Right lobe of liver (tissue), 6 donors: ENCODE results near the gene RBM39. TPM values are rescaled to one million over a fixed set of nuclear protein-coding genes. Genes with fewer than 3 reads are reported as not detected.
"Not testable (repeated sequence)": the region's sequence is repeated elsewhere in the genome, so short reads cannot be mapped to it uniquely, and the experiment has no call there.

Source experiments
- ATAC-seq, 4 donors: fragments of 200-7000 bp; cut with Tn5 transposase; one replicate each; pipeline ENCODE4 v1.9.1; 2020; ENCODE audit warnings: mild to moderate bottlenecking in 4 of 4, moderate library complexity in 4 of 4
- DNase-seq, 3 donors: peaks; one replicate each; pipeline ENCODE4 v3.0.0-alpha.2; 2020
- H3K27ac ChIP-seq, 3 donors: fragments of 200-600 bp; one replicate each; pipeline ENCODE4 v1.8.0; 2022
- H3K27me3 ChIP-seq, 2 donors: fragments of 200-600 bp; one replicate each; pipeline ENCODE4 v1.8.0; 2022
- H3K36me3 ChIP-seq, 4 donors: fragments of 200-600 bp; sonication (generic) in 1 of 4; one replicate each; pipeline versions ENCODE4 v1.5.1 to v1.8.0; 2017 to 2022; ENCODE audit warnings: control low read depth in 1 of 4
- H3K4me1 ChIP-seq, 4 donors: fragments of 200-600 bp; sonication (generic) in 1 of 4; one replicate each; pipeline versions ENCODE4 v1.5.1 to v1.8.0; 2017 to 2022; ENCODE audit warnings: control low read depth in 1 of 4
- H3K4me3 ChIP-seq, 3 donors: fragments of 200-600 bp; one replicate each; pipeline ENCODE4 v1.8.0; 2022
- H3K9me3 ChIP-seq, 4 donors: fragments of 200-600 bp; sonication (generic) in 1 of 4; one replicate each; pipeline versions ENCODE4 v1.5.1 to v1.8.0; 2017 to 2022; ENCODE audit warnings: control low read depth in 1 of 4
- CTCF ChIP-seq, 4 donors: fragments of 200-600 bp in 3 of 4; fragments of 450-650 bp in 1 of 4; IDR thresholded peaks; one replicate each; pipeline versions ENCODE4 v1.5.1 to v1.8.0; 2016 to 2022; ENCODE audit warnings: antibody characterized with exemption in 4 of 4, mild to moderate bottlenecking in 2 of 4
- POLR2A ChIP-seq: fragments of 450-650 bp; IDR thresholded peaks from one replicate; pipeline ENCODE4 v1.6.1; 2017; ENCODE audit warnings: antibody characterized with exemption, mild to moderate bottlenecking
- WGBS: methylation state at CpG from one replicate; pipeline ENCODE4 v1.1.6; 2018; ENCODE audit warnings: low coverage, low lambda C conversion rate; ENCODE audit not compliant: insufficient coverage; ENCODE audit errors: missing lambda C conversion rate; 5-methylcytosine and 5-hydroxymethylcytosine counted together
- intact Hi-C, 2 donors: fragments of 100-400 bp; cut with DNase I; formaldehyde crosslinking; loops; one replicate each; pipeline versions ENCODE4 v1.11.2 to v1.14.1; 2022
- total RNA-seq, 6 experiments: library from RNA; depleted of rRNA in 2 of 6; stranded (reverse); fragments of >200 nt in 2 of 6; fragmentation: NEBNext Ultra II Directional in 3 of 6; extraction: Animal tissue kit (Norgen Biotek cat#: 25700) in 3 of 6; gene quantifications; one replicate each; pipeline versions ENCODE4 v1.1.0 to v1.2.4, GENCODE V29; 2016 to 2023
- donor health status: DM: no; HTN: yes; CAD: no.
- donor health status: DM: no; HTN: no; CAD: no.
- donor health status: DM: no; HTN: no; CAD: no.
- donor health status: DM: no; HTN: yes; CAD: no.
- donor health status: DM: no; HTN: yes; CAD: no.

RBM39 gene
- total RNA-seq, 6 experiments from 2014 or later = 86.4 to 166 (median 120) TPM

- 91% methylated on average over 4 of the region's 4 CpGs for WGBS
- Histone ChIP-seq H3K27me3 (no peaks in the 10 kb centered on the region), H3K4me3 (no peak overlapping the region), H3K4me1 (no peaks in the 10 kb centered on the region), H3K9me3 (no peaks in the 10 kb centered on the region), H3K36me3 (no peaks in the 10 kb centered on the region), H3K27ac (no peak overlapping the region)
- no peak for DNase-seq
- ATAC-seq = no peak
- TF ChIP-seq CTCF (IDR thresholded peaks at IDR 0.05) = no peak
- no peak for TF ChIP-seq POLR2A
- intact Hi-C loops = no loop called here
These were observed 14.3 kb upstream of the RBM39 start for GRCh38 chr20:35756404-35756803.

DNA sequence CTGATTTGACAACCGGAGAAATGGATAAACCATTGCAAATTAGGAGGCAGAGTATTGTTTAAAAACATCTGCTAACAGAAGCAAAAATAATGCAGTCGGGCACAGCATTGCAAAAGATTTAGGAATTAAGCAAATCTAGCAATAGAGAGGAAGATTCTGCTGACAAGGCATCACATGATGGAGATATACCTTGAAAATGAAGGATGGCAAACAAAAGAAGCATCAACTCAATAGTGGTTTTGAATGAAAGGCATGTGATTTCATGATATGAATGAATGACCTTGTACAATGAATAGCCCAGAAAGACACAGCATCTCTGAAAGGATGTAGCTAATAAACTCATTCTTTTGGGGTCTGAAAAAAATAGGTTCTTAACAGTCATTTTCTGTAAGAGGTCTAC is 8.6 kb upstream of the RBM39 start:
- Histone ChIP-seq H3K27me3 (no peaks in the 10 kb centered on the region), H3K4me1 (no peaks in the 10 kb centered on the region), H3K4me3 (no peak overlapping the region), H3K9me3 (no peaks in the 10 kb centered on the region), H3K36me3 (no peaks in the 10 kb centered on the region), H3K27ac (no peak overlapping the region)
- TF ChIP-seq POLR2A = no peak
- TF ChIP-seq CTCF (IDR thresholded peaks at IDR 0.05) = no peak
- no peak for DNase-seq
- 38% methylated on average over 2 of the region's 2 CpGs for WGBS
- intact Hi-C loops = no loop called here
- no peak for ATAC-seq

GRCh38 chr20:35744492-35744841 is 2.4 kb upstream of the RBM39 start:
- H3K4me1 ChIP-seq = peaks cover 0 to 21% (median 5%) of the 10 kb centered on the region in 4 donors
- intact Hi-C loops, H3K27me3 ChIP-seq, DNase-seq, H3K9me3 ChIP-seq, H3K4me3 ChIP-seq, ATAC-seq: not testable (repeated sequence)
- H3K36me3 ChIP-seq = peaks cover 0 to 13% (median 5%) of the 10 kb centered on the region in 4 donors
- peak overlapping the region; percentile 90 to 97 (median 94) for H3K27ac ChIP-seq
- 100% methylated on average over 2 of the region's 3 CpGs for WGBS

- Histone ChIP-seq H3K4me3 (peak overlapping the region in 2 of 3 donors; percentile 60 to 85), H3K9me3 (no peaks in the 10 kb centered on the region), H3K36me3 (peaks cover 0 to 19% (median 9%) of the 10 kb centered on the region in 4 donors), H3K4me1 (peaks cover 0 to 26% (median 8%) of the 10 kb centered on the region in 4 donors), H3K27ac (peak overlapping the region; percentile 90 to 97 (median 94)), H3K27me3 (no peaks in the 10 kb centered on the region)
- WGBS = 29% methylated on average over 15 of the region's 15 CpGs
- TF ChIP-seq CTCF (IDR thresholded peaks at IDR 0.05) (no peak), POLR2A (no peak)
- ATAC-seq = no peak
- intact Hi-C loops = no loop called here
- no peak for DNase-seq
These were observed 1.8 kb upstream of the RBM39 start for GRCh38 chr20:35743693-35744491.

GRCh38 chr20:35742741-35743523 is 872 bp upstream of the RBM39 start:
- ATAC-seq (peak; percentile 4 to 14 (median 10)), DNase-seq (no peak)
- intact Hi-C loops = no loop called here
- Histone ChIP-seq H3K27ac (peak overlapping the region; percentile 90 to 97 (median 94)), H3K36me3 (peaks cover 0 to 28% (median 18%) of the 10 kb centered on the region in 4 donors), H3K27me3 (no peaks in the 10 kb centered on the region), H3K4me3 (peak overlapping the region; percentile 50 to 85 (median 60)), H3K9me3 (no peaks in the 10 kb centered on the region), H3K4me1 (peaks cover 0 to 36% (median 13%) of the 10 kb centered on the region in 4 donors)
- 0% methylated on average over 8 of the region's 8 CpGs for WGBS
- no peak for TF ChIP-seq CTCF (IDR thresholded peaks at IDR 0.05)
- TF ChIP-seq POLR2A = no peak
